ENCODE results near the gene ARPC1B.

Gene ARPC1B

GRCh38 chr7:99392046-99392445 is 17.5 kb downstream of the ARPC1B start:
- DNase-seq, result no peak

GRCh38 chr7:99392659-99393354 is 18.3 kb downstream of the ARPC1B start:
- DNase-seq, result no peak

- no peak for DNase-seq
These were observed 19.0 kb downstream of the ARPC1B start for GRCh38 chr7:99393355-99394187.

GRCh38 chr7:99394188-99394502 is 19.6 kb downstream of the ARPC1B start:
- DNase-seq, result no peak

DNA sequence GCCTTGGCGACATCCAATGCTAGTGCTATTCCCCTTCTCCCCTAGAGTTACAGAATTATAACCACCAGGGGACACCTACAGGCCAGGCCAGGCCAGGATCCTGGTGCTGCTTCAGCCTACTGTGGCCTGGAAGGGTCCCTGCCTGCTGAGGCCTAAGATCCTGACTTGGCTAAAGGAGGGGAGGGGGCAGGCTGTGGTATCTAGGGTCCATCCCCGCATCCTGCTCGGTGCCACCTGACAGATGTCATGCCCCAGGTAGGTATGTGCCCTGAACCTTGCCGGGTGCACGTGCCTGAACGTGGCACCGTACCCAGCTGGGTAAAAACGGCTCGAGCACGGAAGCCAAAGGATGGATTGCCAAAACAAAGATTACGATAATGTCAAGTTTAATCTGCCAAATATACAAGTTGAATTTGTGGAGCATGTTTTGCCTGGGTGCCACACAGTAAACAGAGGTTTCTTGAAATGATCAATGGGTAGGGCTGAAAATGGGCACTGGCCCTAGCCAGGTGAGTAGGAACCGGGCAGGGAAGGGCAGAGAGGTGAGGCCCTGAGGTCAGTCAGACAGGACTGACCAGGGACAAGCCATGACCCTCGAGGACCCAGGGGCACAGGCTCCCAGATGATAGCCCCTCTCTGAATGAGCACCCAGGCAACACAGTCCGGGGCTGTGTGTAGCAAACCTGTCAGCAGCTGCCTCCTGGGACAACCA is 21.2 kb downstream of the ARPC1B start:
- DNase-seq, result no peak

DNA sequence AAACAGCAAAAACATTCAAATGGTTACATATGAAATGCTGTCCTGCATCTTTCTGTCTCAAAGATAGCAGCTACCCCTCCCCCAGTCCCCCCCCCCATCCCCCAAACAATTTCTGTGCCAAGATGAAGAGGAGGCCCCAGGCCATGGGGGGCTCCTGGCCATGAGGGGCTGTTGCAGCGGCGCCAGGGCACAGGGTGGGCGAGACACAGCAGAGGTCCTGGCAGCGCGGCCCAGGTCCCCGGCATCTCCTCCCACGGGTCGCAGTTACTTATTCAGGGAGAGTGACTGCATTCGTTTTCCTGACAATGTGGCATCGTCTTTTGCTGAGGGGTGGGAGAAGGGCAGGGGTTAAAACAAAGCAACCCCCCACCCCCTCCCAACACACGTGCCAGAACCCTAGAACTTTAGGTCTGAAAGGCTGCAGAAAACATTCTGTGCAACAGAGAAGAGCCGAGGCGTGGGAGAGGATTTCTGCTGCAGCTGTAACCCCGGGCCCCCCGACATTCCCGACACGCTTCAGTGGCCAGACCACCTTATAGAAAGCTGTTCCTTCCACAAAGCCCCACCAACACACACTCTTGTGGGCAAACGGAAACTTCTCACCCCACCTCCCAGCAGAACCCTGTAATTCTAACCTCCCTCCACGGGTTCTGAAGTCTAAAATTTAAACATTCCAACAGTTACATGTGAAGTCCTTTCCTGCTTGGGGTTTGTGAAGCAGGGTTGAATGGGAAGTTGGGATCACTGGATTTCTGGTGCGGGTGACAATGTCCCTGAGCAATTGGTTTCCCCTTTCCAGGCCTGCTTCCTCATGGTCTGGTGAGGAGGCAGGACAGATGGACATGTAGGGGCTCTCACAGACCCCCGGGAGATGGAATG is 22.1 kb downstream of the ARPC1B start:
- DNase-seq, result no peak

- no peak for DNase-seq
These were observed 22.9 kb downstream of the ARPC1B start for GRCh38 chr7:99397297-99397983.

DNA sequence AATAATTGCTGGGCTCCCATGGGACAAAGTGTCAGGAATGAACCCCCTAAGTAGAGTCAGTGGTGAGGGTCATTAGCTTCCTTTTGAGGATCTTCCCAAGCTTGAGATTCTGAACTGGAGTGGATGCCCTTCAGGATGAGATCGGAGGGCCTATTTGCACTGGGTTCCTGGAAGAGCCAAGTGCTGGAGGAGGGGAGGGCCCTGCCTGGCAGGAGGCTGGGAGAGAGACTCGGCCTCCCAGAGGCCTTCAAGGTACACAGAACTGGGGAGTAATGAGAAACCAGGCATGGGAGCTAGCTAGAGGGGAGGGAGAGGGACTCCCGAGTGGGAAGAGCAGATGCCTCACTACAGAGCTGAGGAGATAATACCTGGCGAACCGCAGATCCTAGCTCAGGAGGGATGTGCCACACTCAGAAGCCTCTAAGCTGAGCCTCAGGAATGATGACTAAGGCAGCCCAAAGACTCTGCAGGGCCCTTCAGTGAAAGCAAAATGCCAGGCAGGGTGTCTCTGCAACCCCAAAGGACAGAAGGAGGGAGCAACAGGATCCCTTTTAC is 24.4 kb downstream of the ARPC1B start:
- DNase-seq, result no peak

DNA sequence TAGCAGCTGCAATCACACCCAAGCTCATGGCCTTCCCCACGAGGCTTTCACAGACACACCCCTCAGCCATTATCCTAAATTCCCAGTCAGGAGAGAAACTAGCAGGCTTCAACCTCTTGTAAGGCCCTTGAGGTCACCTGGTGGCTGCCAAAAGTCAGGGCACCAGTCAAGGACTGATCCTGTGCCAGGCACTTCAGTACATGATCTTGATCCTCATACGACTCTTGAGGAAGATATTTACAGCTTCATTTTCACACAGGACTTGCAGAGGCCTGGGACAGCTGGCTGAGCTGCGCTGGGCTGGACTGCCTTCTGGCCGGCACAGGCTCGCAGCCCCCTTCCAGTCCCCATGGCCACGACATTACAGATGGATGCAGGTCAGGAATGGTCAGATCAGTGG is 25.1 kb downstream of the ARPC1B start:
- no peak for DNase-seq

DNA sequence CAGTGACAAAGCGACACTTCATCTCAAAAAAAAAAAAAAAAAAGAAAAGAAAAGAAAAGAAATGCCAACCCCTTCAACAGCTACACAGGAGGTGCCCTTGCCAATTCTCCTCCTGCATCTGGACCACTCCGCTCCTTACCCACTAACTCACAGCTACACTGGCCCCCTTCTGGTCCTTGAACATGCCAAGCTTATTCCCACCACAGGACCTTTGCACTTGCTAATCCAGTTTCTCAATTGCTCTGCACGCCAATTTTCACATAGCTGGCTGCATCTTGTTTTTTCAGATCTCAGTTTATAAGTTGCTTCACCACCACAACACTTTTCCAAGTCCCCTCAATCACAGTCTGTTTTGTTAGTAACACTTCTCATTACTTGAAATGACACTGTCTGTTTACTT is 28.3 kb downstream of the ARPC1B start:
- no peak for DNase-seq

GRCh38 chr7:99403764-99404163 is 29.2 kb downstream of the ARPC1B start:
- DNase-seq, result no peak

GRCh38 chr7:99404235-99404976 is 29.9 kb downstream of the ARPC1B start:
- no peak for DNase-seq

GRCh38 chr7:99404977-99405320 is 30.4 kb downstream of the ARPC1B start:
- DNase-seq, result no peak

GRCh38 chr7:99406557-99406956 is 32.0 kb downstream of the ARPC1B start:
- no peak for DNase-seq

DNA sequence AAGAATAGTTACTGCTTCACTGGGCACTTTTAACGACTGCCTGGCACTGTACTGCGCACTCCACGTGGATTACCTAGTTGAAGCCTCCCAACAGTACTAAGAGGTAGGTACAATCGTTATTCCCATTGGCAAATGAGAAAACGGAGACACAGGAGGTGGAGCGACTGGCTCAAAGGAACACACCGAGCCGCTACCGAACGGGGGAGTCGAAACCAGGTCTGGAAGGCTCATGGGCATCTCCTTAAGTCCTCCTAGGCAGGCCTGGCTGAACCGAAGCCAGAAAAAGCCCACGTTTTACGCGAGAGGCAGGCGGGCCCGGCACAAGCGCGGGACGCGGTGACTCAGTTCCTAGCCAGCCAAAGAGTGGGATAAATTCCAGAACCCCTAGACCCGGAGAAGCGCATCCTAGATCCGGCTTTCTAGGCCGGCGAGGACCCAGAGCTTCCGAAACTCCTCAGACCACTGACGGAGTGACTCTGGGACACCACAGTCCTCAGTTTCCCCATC is 33.4 kb downstream of the ARPC1B start:
- DNase-seq, result no peak

DNA sequence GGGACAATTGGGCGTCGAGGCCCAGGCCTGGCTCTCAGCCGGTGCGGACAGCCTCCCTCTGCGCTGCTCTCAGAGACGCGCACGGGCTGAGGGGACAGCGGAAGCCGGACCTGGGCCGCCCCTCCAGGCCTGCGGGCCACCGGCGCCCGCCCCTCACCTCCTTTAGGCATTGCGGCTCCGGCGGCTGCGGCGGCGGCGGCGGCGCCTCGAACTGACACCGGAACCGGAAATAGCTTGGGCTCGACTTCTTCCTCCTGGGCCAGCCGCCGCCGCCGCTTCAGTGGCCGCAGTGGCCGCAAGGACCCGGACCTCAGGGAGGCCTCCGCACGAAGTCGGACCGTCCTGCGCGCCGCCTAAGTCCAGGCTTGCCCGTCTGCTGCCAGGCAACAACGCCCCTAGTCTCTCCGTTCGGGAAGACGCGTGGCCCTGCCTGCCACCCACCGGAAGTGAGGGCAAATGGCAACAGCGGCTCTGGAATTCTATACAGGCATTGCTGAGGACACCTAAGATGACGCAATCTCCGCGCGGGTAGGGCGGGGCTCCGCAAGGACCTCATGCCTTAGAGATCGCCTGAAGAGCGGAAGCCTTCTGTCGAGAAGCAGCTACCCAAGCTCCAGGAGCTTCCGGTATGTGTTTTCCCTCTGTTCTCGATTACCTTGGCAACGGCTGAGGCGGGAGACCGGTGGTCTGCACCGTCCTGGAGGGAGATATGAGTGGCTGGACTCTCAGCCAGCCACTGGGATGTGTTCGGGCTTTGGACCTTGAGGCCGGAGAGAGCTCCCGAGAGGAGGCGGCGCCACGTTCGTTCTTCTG is 34.1 kb downstream of the ARPC1B start, which contains the start of the genes BUD31 and PDAP1:
Gene BUD31, plus strand, starts transcription at position 591 of the 813 bp plus-strand sequence. CDS start 2,124 bp downstream, outside the sequence.
Gene PDAP1, minus strand, starts transcription at position 219 of the 813 bp plus-strand sequence. Its CDS starts 49 bp downstream, at position 170.
- DNase-seq, result peak; percentile 86

DNA sequence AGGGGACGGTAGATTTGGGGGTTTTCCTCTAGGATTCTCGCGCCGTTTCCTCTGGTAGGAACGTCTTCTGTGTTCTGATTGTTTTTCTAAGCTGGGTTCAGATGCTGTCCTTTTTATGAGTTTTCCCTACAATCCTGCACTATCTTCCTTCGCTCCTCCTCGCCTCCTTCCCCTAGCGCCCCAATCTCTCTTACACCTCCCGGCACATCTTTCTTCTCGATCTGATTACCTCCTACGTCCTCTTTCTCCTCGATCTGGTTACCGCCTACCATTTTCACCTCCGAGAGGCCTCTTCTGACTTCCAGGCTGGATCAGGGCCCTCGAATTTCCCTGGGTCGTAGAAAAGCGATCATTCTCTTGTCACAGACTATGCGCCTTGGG is 34.7 kb downstream of the ARPC1B start:
- no peak for DNase-seq

GRCh38 chr7:99409806-99410205 is 35.3 kb downstream of the ARPC1B start:
- no peak for DNase-seq

- DNase-seq, result no peak
These were observed 36.1 kb downstream of the ARPC1B start for GRCh38 chr7:99410635-99411034.

Data from NCI-H446 treated with DMSO at 0.1 percent for 48 hours (cell line).